T-helper 1 cell treated with Interleukin-12 subunit alpha and Interleukin-12 subunit beta and Interleukin-4 antibody, amounts not matched to agents 30 ng/mL and 1 ng/mL, for 36 hours (primary cell): Measurements from ENCODE around the gene PPP1R16B. TPM values are rescaled to one million over a fixed set of nuclear protein-coding genes. Genes with fewer than 3 reads are reported as not detected.
"Not testable (repeated sequence)": the region's sequence is repeated elsewhere in the genome, so short reads cannot be mapped to it uniquely, and the experiment has no call there.

Experiments
- intact Hi-C: fragments of 100-400 bp; cut with micrococcal nuclease; formaldehyde crosslinking; loops from one replicate; pipeline ENCODE4 v1.15.1; 2024
- total RNA-seq: library from RNA; stranded (reverse); gene quantifications from 2 replicates; pipeline ENCODE4 v1.2.3, GENCODE V29; 2022

The PPP1R16B gene
- total RNA-seq, 1 donor from 2014 or later: 102 TPM

DNA sequence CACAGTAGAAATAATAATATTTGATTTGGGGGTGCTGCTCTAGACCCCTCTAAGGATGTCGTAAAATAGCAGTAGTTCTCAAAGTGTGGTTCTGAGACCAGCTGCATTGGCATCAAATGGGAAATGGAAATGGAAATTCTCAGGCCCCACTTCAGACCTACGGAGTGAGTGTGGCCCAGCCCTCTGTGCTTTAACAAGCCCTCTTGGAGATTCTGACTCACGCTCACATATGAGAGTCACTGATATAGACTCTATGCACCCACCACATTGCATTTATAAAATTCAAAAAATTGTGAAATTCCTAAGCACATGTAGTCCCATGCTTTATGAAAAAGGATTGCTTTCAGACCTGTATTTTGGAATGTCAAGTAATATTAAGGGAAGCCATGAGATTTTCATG is 14.2 kb upstream of the PPP1R16B start:
- intact Hi-C loops: no loop called here

DNA sequence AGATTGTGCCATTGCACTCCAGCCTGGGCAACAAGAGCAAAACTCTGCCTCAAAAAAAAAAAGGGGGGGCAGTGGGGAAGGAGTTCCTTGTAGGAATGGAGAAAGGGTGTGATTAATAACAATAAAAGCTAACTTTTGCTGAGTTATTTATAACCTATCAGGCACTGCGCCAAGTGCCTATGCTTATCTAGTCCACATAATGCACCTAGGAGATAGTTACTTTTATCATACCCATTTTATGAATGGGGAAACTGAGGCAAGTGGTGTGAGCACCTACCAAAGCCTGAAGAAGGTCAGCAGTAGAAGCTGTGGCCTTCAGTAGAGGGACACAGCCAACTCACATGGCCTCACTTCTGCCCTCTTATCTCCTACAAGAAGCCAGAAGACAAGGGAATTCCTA is 13.6 kb upstream of the PPP1R16B start:
- intact Hi-C loops: no loop called here

DNA sequence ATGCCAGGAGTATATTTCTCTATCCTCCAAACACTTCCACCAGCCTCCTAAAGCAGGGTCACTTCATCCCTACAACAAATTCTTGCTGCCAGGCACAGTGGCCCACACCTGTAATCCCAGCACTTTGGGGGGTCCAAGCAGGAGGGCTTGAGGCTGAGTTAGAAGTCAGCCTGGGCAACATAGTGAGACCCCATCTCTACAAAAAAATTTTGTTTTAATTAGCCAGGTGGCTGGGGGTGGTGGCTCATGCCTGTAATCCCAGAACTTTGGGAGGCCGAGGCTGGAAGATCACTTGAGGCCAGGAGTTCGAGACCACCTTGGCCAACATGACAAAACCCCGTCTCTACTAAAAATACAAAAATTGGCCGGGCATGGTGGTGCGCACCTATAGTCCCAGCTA is 11.4 kb upstream of the PPP1R16B start:
- intact Hi-C loops: not testable (repeated sequence)

DNA sequence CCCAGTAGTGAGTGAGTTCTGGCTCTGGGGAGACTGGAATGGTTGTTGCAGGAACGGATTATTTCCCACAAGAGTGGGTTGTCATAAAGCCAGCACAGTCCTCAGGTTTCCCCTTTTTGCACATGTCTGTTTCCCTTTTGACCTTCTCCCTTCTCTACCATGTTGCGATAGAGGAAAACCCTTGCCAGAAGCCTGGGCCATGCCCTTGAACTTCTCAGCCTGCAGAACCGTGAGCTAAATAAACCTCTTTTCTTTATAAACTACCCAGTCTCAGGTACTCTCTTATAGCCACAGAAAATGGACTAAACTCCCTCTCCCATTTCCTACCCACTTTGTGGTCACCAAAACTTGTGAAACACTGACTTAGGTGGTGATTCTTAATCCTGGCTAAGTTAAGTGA is 7.2 kb upstream of the PPP1R16B start:
- intact Hi-C loops: no loop called here

DNA sequence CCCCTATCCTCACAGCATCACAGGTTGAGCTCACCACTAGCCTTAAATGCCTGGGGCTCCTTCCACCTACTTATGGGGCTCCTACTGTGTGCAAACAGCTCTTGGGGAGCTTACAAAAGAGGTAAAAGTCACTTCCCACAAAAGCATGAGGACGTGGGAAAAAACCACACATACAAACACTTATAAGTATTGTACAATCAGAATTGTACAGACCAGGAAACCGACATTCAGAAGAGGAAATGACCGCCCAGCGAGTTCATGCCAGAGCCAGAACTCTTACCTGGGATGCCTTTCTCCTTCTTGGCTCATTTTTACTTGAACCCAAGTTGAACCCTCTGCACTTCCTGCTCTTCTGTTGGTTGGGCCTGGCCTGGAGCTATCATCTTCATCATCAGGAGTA is 6.3 kb upstream of the PPP1R16B start:
- intact Hi-C loops: no loop called here

DNA sequence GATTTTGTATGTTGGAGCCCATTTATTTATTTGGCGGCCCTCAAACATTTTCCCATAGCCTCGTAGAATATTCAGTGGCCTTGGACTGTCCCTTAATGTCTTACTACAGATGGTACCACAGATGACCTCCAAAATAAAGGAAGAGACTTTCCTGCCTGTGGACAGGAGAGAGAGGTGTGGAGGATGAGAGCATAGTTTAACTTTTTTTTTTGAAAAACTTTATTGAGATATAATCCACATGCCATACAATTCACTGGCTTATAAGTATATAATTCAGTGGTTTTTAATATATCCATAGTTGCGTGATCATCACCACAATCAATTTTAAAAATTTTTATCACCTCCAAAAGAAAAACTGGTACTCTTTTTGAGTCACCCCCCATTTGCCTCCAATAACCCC is 4.6 kb upstream of the PPP1R16B start:
- intact Hi-C loops: loop anchor here (10.0 kb wide), 1 partner anchor 326 kb away; the partner anchor contains the start of gene RALGAPB

DNA sequence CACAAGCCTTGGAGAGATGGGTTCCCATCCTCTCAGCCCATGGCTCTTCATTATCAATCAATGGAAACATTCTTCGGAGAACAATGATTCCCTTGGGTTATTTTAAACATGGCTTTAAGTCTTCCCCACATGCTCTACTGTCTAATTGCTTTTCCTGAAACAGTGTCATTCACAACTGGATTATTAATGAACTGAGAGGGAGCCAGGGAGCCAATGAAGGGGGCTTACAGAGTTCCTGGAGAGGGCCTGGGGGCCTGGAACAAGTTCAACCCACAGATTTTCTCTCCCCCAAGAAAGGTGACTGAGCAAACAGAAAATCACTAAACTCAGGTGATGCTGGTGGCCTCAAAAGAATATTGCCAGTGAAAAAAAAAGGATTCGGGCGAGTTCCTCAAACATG is 1.3 kb upstream of the PPP1R16B start:
- intact Hi-C loops: loop anchor here (2.0 to 10.0 kb wide), 2 partner anchors 39 to 329 kb away; partner anchors contain the start of gene RALGAPB

DNA sequence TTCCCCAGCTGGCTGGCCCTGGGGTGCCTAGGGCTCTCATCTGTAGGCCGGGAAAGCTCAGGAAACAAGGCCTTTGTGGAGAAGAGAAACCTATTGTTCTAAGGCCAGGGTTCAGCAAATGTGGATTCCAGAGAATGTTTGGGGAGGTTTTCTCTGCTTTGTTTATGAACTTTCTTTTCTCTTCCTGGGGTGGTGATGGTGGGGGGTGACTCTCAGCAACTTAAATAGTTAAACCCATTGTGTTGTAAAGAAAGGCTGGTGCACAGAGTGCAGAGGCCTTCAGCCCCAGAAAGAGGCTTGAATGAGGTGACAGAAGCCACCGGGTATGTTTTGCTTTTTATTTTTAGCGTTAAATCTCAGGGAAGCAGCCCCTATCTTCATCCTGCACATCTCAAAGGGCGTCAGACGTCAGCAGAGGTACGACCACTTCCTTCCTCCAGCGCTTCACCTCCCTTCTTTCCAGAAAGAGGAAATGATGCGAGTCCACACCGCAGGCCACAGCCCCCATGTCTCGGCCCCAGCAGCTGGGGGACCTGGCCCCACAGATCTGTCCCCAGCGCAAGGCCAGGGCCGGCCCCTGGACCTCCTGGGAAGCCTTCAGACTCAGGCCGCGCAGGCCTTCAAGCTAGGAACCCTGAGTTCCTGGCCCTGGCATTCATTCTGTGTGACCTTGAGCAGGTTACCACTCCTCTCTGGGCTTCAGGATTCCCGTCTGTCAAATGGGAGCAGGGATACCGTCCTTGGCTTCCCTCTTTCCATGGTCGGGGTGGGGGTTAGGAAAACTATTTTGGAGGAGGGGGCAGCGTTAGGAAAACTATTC is 605 bp upstream of the PPP1R16B start:
- intact Hi-C loops: loop anchor here (1.0 to 10.0 kb wide), 9 partner anchors 38 to 330 kb away; partner anchors contain the start of genes ACTR5, DHX35, FAM83D and RALGAPB

DNA sequence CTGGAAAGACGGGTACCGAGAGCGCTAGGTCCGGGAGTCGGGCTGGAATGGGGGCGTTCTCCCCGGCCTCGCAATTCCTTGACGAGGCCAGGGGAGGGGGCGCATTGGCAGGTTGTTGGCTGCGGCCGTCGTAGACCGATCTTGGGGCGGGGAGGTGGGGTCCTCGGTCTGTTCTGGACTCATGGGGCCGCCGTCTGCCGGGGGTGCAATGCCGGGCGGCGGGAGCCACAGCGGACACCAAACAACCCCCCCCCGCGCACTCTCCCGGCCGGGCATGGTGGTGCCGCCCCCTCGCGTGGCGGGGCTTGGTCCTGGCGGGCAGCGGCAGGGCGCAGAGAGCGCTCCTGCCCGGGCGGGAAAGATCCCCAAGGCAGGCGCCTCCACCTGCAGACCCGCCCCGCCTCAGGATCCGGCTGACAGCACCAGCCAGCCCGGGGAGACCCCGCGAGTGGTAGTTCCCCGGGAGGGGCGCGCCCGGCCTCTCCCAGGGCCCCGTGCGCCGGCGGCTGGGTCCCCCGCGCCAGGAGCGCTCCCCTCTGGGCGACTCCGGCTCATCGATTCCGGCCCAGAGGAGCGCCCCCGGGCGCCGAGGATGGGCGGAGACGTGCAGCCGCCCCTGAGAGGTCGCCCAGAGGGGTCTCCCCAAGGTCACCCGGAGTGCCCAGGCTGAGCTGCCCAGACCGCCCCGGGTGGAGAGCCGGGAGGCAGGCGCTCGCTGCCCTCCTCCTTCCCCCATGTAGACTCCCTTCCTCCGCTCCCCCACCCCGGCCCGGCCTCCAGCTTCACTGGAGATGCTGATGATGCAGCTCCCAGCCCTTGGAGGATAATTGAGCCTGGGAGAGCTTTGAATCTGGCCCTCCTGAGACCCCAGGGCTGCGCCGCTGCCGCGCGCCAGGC is 709 bp downstream of the PPP1R16B start:
- intact Hi-C loops: loop anchor here (1.0 to 10.0 kb wide), 9 partner anchors 37 to 331 kb away; partner anchors contain the start of genes ACTR5, DHX35, FAM83D and RALGAPB

DNA sequence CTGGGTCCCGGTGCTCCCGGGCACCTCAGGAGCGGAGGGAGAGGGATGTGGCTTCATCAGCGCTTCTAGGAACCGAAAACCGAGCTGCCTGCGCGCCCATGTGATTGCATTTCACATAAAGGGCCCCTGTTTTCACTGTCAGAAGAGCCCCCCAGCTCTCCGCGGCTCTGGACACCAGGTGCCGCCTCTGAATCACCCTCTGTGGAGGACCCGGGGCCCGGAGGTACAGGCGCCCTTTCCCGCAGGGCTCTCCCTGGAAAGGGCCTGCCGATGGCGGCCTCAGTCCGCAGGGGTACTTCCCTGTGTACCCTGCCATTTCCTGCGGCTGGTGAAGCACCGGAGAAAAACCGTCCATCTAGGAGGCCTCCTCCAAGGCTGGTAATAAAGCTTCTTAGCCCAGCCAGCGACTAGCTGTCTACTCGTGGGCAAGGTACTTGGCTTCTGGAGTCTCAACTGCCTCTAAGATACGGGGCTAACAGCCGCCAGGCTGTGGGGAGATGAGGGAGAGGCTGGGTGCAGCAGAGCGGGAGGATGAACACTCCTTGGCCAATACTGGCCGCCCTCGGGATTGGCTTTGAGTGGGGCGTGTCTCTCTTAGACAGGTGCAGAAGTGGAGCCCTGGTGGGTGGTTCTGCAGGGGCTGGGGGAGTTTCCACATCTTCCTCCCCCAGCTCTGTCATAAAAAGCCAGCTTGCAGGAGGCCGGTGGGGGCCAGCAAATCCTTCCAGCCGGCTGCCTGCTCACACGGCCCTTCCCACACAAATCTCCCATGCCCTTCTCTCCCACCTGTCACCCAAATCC is 1.6 kb downstream of the PPP1R16B start:
- intact Hi-C loops: loop anchor here (5.0 to 10.0 kb wide), 3 partner anchors 135 to 332 kb away; partner anchors contain the start of gene RALGAPB

DNA sequence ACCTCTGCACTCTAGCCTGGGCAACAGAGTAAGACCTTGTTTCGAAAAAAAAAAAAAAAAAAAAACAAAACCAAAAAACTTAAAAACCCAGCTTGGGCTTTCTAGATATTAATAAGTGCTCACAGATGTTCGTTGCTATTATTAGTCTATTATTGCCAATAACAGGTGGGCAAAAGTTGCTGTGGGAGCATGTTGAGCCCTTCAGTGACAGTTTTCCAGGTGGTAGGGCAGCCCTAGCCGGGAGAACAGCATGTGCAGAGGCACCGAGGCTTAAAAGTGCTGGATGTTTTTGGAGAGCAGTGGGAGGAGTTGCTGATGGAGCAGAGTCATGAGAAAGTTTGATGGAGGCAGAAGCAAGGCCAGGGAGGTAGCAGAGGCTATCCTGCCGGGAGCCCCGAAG is 4.4 kb downstream of the PPP1R16B start:
- intact Hi-C loops: loop anchor here (5.0 to 10.0 kb wide), 3 partner anchors 138 to 335 kb away; partner anchors contain the start of gene RALGAPB

DNA sequence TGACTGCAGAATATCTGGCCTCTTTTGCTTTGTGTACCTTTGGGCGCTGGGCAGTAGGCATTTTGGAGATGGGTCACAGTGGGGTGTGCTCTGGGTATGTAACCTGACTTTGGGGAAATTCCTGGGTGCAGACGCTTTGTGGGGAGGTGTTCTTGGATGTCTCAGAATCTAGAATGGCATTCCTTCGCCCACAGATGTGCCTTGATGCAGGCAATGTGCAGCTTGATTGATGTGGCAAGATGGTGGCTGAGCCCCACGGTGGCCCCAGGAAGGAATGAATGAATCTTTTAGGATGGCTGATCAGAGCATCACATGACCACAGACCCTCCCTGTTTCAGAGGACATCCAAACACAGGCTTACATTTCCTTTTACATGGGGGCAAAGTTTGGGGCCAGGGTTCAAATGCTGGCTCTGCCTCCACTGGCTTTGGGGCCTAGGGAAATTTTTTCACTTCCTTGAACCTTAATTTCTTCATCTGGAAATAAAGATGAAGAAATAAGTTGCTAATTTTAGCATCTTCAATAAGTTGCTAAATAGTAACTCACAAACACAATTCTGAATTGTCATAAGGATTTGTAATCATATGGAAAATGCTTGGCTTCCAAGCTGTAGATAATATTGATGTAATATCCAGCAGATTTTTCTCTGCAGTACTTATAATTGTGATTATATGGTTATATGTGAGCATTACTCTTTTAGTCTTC is 5.6 kb downstream of the PPP1R16B start:
- intact Hi-C loops: no loop called here

DNA sequence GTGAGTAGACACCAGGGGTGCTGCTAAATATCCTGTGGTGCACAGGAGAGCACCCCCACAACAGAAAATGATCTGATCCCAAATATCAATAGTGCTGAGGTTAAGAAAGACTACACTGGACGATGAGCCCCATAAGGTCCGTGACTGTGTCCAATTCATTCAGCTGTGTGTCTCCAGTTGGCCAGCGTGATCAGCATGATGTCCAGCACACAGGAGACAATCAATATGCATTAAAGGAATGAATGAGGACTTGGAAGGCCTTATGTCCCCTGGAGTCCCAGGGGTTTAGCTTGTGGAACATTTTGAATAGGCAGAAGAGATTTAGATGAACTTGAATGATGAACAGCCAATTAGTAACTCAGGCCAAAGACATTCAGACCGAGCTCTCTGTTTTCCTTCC is 6.3 kb downstream of the PPP1R16B start:
- intact Hi-C loops: no loop called here

DNA sequence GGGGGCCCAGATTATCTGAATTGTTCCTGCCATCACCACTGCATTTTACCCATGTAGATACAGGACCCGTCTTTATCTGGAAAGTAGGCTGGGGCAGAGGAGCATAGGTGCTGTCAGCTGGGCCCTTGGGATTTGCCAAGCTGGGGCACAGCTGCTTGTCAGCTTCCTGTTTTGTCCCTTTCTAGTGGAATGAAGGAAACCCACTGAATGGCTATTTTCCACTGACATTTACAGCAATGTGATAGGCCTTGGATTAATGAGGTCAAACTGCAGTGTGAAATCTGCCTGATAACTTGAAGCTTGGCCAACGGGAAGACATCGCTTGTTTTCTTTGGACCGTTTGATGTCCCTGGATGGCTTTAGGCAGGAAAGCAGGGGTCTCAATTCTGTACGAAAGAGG is 6.7 kb downstream of the PPP1R16B start:
- intact Hi-C loops: no loop called here

DNA sequence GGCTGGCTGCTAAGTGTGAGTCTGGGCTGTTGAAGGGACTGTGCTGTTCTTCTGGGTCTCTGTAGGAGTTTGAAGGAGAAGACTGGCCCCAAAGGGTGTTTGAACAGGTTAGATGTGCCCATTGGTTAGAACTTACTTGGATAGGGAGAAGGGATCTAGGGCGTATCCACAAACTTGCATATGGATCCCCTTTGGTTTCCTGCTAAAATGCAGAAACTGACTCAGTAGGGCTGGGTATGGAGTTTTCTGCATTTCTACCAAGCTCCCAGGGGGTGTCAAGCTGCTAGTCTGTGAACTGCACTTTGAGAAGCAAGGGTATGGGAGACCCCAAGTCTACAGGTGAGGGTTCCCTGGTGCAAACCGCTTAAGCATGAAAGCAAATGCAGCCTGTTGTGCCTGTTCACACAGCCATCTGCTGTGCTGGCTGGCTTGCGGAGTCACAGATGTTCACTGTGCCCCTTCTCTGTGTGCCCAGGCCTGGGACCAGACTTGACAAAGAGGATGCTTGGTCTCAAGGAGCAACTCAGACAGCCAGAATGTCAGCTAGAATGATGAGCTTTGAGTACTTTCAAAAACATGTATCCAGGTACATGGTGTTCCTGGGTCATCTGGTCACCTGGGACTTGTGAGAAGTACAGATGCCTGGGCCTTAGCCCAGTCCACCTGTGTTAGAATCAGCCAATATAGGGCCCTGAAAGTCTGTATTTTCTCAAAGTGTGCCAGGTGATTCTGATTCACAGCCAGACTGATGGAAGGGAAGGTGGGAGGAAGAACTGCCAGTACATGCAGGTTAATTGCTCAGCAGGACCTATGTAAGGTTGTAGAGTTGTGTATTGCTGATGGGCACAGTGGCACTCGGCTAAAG is 7.4 kb downstream of the PPP1R16B start:
- intact Hi-C loops: no loop called here

DNA sequence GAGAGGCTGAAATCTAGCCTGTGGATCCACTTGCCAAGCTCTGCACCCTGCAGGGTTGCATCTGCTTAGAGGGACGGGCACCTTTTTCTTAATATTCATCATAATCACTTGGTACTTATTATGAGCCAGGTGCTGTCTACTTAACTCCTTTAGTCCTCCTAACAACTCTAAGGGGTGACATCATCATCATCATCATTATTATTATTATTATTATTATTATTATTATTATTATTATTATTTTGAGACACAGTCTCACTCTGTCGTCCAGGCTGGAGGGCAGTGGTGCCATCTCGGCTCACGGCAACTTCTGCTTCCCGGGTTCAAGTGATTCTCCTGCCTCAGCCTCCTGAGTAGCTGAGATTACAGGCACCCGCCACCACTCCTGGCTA is 8.1 kb downstream of the PPP1R16B start:
- intact Hi-C loops: not testable (repeated sequence)

DNA sequence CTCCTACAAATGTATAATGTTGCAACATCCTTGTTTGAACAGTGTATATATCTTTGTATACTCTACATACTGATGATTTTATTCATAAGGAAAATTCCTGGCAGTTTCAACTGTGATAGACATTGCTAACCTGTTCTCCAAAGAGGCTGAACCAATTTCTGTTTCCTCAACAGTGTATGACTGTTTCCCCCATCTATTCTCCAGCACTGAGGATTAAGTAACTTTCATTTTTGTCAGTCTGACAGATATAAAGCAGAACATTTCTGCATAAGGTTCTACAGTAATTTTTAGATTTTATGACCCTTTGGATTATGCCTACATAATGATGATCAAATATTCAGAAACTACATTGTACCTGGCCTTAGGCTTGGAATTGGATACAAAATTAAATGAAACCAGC is 9.9 kb downstream of the PPP1R16B start:
- intact Hi-C loops: no loop called here

DNA sequence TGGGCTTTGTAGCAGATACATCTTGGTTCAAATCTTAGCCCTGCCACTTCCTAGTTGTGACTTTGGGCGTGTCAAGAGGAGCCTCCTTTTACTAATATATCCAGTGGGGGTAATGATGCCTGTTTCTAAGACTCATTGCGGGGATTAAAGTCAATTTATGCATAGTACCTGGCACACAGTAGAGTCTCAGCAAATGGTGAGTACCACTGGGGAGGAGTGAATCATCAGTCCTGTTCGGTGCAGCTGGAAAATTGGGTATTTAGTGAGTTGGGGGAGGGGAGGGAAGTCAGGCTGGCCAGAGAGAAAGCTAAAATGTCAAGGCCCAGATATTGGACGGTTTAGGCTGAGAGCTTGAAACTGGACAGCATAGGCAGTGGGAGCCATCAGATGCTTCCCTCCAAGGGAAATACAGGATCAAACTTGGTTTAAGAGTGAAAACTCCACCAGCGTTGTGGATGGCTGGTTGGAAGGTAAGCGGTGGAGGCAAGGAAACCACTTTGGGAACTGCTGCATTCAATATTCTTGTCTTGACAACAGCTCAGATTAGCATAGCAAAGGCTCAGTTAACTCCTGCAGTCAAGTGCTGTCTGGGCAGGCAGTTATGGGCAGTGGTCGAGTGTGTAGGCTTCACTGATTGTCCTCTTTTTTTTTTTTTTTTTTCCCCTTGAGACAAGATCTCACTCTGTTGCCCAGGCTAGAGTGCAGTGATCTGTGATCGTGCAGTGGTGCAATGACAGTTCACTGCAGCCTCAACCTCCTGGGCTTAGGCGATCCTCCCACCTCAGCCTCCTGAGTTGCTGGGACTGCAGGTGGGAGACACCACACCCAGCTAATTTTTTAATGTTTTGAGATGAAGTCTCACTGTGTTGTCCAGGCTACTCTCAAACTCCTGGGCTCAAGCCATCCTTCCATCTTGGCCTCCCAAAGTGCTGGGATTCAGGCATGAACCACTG is 12.9 kb downstream of the PPP1R16B start:
- intact Hi-C loops: no loop called here
